ENCODE measurements around the gene OR52W1.
A peak's percentile ranks its signal among the peaks of the same experiment; 100 is the strongest.
"Not testable (repeated sequence)": the region's sequence is repeated elsewhere in the genome, so short reads cannot be mapped to it uniquely, and the experiment has no call there.

OR52W1 gene

DNA sequence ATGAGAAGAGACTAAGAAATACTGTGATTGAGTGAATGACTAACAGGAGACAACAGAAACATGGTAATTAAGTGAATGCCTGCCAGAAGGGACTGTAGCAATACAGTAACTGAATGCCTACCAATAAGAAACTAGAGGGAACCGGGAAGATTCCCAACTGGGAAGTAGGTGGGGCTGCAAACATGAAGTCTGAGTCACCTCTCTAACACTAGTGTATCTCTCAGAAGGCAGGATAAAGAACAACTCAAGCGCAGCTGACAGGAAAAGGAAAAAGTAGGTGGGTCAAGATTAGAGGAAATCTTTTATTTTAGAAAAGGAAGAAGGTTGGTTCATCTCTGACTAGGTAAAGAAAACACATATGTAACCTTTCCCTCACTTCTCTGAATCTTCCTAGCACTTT is 20.3 kb downstream of the OR52W1 start:
- no peak for DNase-seq

DNA sequence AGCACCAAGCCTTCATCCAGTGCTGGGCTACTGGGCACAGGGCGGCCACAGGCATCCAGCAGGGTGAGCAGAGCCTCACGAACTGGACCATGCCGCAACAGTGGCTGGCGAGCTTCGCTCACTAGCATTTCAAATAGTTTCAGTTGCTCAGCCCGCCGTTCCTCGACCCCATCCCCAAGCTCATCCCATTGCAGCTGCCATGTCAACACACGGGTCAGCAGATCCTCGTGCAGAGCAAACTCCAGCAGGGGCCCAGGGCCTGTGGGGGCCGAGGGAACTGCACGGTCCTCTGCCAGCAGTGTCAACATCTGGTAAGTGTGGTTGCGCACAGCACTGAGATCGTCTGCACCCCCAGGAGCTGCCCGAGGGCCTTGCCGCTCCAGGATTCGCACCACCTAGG is 24.8 kb downstream of the OR52W1 start:
- DNase-seq = no peak

DNA sequence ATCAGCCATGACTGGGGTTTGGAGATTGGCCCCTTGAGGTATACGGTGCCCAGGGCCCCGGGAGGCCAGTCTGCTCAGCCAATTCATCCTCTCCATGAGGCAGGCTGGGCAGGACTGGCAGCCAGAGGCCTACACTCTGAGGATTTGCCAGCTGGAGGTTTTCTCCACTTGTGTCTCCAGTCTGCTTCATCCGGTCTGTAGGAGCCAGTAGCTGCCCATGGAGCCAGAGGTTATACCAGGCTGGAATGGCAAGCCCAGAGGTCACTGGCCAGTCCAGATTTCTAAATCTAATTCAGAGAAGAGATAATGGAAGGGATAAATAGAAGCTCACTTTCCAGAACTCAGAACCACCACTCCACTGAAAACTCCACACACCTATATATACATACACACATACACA is 25.4 kb downstream of the OR52W1 start:
- DNase-seq = no peak

DNA sequence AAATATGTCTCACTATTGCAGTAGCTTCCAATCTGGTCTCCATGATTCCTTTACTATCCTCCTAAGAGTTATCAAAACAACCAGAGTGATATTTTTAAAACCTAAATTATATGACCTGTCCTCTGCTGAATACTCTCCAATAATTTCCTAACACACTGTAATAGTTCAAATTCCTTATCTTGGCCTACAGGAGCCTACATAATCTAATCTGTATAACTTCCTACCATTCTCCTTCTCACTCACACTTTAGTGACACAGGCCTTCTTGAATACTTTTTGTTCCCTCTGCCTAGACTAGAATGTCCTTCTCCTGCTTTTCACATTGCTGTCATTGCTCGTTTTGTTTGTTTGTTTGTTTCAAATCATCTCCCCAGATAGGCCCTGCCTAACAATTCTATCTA is 26.0 kb downstream of the OR52W1 start:
- DNase-seq = no peak

DNA sequence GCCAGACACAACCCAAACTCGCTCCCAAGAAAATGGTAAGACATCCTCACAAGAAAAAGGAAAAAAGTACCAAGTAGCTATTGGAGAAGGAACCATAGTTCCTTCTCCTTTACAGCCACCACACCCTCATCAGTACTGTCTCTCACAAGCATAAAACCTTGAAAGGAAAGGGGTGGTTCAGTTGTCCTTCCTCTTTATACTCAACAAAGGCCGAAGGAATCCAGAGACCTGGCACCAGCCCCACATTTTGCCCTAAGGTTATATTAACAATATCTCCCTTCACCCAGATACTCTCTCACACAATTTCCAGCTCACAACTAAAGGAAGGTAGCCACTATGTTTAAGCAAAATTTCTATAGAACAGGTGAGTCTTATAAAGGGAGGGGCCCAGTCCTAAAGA is 26.9 kb downstream of the OR52W1 start:
- no peak for DNase-seq

DNA sequence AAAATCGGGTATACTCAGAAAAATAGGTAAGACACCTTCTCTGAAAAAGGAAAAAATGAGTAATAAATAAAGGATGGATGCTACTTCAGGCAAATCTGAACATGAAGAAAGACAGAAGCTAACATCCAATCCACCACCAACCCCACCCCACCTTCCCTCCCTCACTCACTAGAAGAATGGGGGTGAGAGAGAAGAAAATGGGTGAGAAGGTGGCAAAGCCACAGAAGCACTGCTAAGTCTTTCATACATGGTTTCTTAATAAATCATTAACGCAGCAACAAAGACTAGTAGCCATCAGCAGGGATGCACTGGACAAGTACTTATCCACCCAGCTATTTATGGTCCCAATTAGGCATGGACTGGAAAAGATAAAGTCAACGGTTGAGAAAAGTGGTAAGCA is 29.5 kb downstream of the OR52W1 start:
- DNase-seq = no peak

DNA sequence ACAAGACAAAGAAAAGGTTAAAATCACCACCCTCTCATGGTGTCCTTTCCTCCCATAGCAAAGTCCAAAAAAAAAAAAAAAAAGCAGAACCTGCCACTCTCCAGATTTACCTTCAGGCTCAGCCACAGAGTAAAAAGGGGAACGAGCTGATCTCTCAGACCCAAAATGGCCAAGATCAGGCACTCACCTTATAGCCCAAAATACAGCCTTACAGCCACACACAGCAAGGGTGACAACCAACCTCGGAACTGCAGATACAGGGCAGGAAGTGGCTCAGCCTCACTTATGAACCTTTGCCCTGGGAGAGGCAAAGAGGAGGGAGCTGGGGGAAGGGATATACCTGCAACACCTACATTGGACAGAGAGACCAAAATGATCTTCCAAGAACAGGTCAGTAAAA is 30.9 kb downstream of the OR52W1 start:
- DNase-seq = no peak

DNA sequence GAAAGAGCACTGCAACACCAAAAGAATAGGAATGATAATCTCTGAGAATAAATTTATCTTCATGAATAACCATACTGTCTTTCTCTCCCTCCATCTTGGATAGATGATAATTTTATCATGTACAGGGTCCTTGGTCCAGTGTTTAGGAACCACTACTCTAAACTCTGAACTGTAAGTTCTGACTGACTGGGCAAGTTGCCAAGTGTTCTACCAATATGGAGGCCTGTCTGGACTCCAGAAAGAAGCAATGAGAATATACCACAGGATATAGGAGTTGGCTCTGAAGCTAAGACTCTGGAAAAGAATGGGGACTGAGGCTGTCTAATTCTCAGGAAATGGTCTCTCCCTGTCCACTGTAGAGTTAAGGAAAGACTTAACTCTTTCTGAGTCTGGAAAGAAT is 33.9 kb downstream of the OR52W1 start:
- DNase-seq = no peak

DNA sequence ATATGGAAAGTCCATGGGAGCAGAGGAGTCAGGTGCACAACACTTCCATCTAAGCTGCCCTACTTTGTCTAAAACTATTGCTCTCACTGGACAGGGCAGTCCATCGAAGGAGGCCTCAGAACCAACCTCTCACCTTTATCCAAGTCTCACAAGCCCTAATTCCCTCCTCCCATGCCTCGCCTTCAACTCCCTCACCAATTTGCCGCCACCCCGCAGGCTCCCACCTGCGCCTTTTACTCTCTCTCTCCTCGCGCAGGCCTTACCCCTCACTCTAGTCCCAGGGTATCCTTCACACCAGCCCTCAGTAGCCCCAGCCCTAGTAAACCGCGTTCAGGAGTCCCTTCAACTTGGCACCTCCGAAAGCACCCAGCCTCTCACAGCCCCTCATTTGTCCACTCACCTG is 35.0 kb downstream of the OR52W1 start:
- peak; percentile 59 for DNase-seq

DNA sequence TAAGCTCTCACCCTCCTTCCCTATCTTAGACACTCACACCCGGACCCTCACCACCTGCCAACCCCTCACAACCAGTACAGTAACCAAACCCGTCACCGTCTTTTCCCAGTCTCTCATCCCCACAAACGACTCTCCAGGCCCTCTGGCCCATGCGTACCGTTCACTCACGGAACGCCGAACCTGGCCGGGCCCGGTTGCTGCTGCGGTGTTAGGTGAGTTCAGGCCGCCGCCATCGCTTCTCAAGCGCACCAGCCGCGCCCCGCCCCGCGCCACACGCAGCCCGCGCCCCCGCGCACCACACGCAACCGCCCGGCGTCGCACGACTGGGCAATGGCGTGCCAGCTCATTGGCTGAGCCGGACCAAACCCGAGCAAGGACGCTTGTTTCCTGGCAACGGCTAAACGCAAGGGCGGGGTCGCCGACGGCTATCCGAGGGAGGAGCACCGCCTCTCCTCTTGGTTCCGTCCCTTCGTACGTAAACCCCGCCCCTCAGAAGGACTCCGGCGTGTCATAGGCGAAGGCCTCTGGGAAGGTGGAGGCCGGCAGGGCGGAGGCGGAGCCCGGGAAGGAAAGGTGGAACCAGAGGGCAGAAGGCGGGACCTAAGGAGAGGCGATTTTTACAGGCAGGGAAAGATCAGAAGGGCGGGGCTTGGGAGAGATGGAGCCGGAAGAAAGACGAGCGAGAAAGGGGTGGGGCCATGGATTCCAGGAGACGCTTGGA is 35.5 kb downstream of the OR52W1 start, which contains the start of gene FHIP1B:
Gene FHIP1B, minus strand, starts transcription at position 250 of the 721 bp plus-strand sequence. CDS start 10,120 bp downstream, outside the sequence.
- DNase-seq = peak; percentile 100

DNA sequence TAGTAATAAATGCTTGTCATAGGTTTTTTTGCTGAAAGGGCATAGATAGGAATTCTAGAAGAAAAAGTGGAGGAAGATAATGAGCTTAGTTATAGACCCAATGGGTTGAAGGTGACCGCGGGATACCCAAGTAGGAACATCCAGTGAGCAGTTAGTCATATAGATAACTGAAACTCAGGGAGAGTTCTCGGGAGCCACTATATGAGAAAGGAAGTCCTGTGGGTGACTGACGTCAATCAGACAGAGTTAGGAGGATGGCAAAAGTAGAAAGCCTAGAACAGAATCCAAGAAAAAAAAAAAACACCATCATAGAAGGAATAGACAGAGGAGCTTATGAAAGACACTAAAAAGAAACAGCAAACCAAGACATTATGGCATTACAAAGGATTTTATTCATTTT is 38.2 kb downstream of the OR52W1 start:
- DNase-seq = no peak

DNA sequence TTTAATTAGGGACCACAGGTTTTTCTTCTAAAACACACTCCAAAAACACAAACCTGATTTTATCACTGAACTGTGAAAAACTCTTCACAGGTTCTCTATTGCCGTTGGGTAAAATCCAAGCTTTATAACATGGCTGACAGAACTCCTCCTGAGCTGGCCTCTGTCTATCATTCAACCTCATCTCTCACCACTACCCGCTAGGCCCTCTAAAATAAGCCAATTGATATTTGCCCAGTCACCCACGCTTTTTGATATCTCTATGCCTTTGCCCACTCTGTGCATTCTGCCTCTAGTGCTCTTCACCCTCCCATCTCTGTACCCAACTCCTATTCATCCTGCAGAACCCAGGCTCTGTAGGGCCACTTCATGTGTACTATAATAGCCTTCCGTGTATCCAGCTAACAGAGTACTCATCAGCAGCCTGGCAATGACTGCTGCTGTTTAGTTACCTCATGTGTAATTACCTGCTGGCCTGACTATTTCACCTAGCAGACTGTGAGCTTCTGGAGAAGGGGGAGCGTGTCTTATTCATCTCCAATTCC is 38.8 kb downstream of the OR52W1 start:
- peak; percentile 89 for DNase-seq

DNA sequence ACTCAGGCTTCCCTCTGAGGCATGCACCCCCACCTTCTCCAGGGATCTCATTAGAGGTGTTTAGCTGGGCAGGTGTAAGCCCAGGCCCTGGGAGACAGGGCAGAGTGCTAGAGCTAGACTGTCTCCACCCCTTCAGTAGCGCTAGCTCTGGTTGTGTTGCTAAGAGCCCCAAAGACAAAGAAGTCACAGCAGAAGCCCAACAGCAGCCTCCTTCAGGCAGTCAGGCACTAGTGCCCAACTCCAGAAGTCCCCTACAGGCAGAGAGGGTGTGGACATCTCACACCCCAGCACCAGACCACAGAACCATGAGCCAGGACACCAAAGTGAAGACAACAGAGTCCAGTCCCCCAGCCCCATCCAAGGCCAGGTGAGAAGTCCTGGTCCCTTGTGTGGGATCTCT is 39.9 kb downstream of the OR52W1 start, which contains the start of gene CNGA4:
Gene CNGA4, plus strand, starts transcription at position 188 of the 400 bp plus-strand sequence. Its CDS starts 118 bp downstream, at position 306.
- DNase-seq = peak; percentile 89

DNA sequence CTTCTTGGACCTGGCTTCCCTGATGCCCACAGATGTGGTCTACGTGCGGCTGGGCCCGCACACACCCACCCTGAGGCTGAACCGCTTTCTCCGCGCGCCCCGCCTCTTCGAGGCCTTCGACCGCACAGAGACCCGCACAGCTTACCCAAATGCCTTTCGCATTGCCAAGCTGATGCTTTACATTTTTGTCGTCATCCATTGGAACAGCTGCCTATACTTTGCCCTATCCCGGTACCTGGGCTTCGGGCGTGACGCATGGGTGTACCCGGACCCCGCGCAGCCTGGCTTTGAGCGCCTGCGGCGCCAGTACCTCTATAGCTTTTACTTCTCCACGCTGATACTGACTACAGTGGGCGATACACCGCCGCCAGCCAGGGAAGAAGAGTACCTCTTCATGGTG is 41.1 kb downstream of the OR52W1 start:
- DNase-seq = no peak

DNA sequence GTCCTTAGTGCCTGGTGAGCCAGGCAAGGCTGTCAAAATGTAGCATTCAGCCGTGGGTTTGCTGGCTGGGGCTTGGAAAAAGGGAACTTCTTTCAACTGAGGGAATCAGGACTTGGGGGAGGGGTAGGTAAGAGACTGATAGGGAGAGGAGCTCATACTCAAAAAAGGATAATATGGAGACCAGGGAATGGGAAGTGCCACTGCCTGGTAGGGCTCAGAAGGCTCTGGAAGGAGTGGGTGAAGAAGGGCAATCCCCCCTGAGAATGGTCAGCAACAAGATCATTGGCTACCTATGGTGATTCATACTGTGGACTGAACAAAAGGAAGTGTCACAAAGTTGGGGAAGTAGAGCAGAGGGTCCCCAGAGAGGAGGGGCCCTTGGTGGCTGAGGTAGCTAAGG is 41.8 kb downstream of the OR52W1 start:
- DNase-seq = no peak

DNA sequence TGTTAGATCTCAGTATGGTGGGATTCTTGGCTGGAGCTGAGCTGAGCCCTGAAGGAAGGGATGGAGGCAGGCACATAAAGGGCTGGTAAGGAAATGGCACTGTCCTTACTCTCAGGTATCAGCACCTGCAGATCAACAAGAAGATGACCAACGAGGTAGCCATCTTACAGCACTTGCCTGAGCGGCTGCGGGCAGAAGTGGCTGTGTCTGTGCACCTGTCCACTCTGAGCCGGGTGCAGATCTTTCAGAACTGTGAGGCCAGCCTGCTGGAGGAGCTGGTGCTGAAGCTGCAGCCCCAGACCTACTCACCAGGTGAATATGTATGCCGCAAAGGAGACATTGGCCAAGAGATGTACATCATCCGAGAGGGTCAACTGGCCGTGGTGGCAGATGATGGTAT is 42.3 kb downstream of the OR52W1 start:
- DNase-seq = no peak

DNA sequence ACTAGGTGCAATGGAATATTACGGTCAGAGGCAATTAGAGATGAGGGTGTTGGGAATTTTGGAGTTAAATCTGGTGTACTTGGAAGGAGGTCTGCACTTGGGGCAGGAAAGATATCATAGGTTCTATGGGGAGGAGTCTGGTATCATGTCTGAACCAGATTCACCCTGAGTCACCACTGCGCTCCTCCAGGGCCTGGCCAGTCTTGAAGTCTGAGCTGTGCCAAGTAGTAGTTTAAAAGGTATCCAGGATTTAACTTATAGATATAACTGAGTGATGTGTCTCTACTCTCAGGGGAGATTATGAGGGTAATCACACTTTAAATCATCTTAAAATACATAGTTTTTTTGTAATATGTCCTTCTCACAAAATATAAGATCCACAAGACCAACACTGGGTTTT is 46.5 kb downstream of the OR52W1 start:
- DNase-seq = no peak

DNA sequence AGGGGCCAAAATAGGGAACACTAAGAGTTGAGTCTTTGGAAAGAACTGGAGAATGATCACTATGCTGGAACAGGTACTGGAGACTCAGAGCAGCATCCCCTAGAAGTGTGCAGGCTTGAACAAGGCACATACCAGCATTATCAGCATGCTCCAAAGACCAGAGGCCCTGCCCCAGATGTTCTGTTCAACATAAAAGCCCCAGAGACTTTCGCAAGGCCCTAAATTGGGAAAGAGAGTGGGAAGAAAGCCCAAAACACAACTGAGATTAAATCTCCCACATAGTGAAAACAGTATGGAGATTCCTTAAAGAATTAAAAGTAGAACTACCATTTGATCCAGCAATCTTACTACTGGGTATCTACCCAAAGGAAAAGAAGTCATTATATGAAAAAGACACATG is 49.2 kb downstream of the OR52W1 start:
- DNase-seq = no peak

DNA sequence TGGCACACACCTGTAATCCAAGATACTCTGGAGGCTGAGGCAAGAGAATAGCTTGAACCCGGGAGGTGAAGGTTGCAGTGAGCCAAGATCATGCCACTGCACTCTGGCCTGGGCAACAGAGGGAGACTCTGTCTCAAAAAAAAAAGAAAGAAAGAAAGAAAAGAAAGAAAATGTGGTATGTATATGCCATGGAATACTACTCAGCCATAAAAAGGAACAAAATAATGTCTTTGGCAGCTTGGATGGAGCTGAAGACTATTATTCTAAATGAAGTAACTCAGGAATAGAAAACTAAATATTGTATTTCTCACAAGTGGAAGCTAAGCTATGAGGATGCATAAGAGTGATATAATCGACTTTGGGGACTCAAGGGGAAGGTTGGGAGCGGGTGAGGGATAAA is 49.9 kb downstream of the OR52W1 start:
- not testable (repeated sequence) for DNase-seq

Data from NCI-H146 (cell line).